22Rv1 (cell line): ENCODE measurements around the gene MPRIP.

Source experiments
- CTCF ChIP-seq: fragments of 450-650 bp; IDR thresholded peaks from 2 replicates; pipeline ENCODE4 v1.5.1; 2017; ENCODE audit warnings: mild to moderate bottlenecking
- ZFX ChIP-seq: fragments of 450-650 bp; IDR thresholded peaks from 2 replicates; pipeline ENCODE4 v1.6.1; 2017; ENCODE audit warnings: antibody characterized with exemption, borderline replicate concordance

- TF ChIP-seq CTCF = no peak
- TF ChIP-seq ZFX = no peak
Measured at GRCh38 chr17:17050346-17051345, 8.4 kb downstream of the MPRIP start.
